ENCODE data around the gene CDH23.

Gene CDH23

DNA sequence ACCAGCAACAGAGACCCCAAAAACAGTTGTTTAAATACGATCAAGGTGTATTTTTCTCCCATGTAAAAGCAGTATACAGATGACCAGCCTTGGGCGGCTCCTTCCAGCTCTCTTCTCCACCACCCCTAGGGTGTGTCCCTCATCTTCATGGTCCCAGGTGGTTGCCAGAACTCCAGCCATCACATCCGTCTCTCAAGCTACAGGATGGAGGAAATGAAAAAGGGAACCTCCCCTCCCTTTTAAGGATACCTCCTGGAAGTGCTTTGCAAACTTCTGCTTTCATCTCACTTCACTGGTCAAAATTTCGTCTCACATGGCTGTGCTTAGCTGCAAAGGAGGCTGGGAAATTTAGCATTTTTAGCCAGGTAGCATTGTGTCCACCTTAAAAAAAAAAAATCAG is 263.6 kb downstream of the CDH23 start:
- TF ChIP-seq CTCF (IDR thresholded peaks at IDR 0.05; ENCODE audit: low read depth, low read length, missing control alignments) = no peak
- no peak overlapping the region for H3K4me3 ChIP-seq (ENCODE audit: low read depth, low read length)
- DNase-seq (ENCODE audit: low read depth) = no peak
- in situ Hi-C loops (cut with HindIII; ENCODE audit: low sequenced_read_pairs) = no loop called here

- in situ Hi-C loops (cut with HindIII; ENCODE audit: low sequenced_read_pairs) = no loop called here
- no peak for TF ChIP-seq CTCF (IDR thresholded peaks at IDR 0.05; ENCODE audit: low read depth, low read length, missing control alignments)
- H3K4me3 ChIP-seq (ENCODE audit: low read depth, low read length) = no peak overlapping the region
- DNase-seq (ENCODE audit: low read depth) = no peak
Observed at GRCh38 chr10:71661060-71661622, 264.4 kb downstream of the CDH23 start.

DNA sequence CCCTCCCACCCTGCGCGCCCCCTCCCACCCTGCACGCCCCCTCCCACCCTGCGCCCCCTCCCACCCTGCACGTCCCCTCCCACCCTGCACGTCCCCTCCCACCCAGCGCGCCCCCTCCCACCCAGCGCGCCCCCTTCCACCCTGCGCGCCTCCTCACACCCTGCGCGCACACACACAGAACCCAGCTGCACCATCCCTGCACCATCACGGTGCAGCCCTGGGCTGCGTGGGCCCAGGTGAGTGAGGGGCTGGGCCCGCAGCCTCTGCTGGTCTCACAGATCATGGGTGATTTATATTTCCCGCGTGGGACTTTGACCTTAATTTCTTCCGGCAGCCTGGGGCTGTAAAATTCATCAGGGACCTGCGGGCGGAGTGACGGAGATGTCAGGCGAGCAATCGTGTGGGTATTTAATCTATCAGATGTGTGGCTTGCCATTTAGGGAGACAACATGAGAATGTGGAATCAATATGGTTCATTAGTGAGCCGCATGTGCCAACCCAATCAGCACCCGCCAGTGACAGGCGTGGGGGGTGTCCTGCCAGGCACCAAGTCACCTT is 265.1 kb downstream of the CDH23 start:
- no peak for TF ChIP-seq CTCF (IDR thresholded peaks at IDR 0.05; ENCODE audit: low read depth, low read length, missing control alignments)
- H3K4me3 ChIP-seq (ENCODE audit: low read depth, low read length) = no peak overlapping the region
- DNase-seq (ENCODE audit: low read depth) = no peak
- in situ Hi-C loops (cut with HindIII; ENCODE audit: low sequenced_read_pairs) = no loop called here

DNA sequence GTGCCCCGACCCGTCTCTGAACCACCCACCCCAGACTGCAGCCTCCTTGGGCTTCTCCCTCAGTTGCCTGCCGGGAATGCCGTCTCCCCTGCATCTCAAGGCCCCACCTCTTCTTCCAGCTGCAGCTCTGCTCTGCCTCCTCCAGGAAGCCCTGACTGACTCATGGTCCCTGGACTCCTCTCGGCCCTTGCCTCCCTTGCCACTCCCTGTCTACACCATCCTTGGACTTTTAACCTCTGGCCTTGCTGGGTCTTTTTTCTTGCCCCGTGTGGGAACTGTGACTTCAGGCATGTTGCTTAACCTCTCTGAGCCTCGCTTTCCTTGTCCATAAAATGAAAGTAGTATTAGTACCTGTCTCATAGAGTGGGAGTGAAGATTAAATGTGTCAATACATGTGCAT is 266.6 kb downstream of the CDH23 start:
- TF ChIP-seq CTCF (IDR thresholded peaks at IDR 0.05; ENCODE audit: low read depth, low read length, missing control alignments) = no peak
- in situ Hi-C loops (cut with HindIII; ENCODE audit: low sequenced_read_pairs) = no loop called here
- no peak for DNase-seq (ENCODE audit: low read depth)
- H3K4me3 ChIP-seq (ENCODE audit: low read depth, low read length) = no peak overlapping the region

DNA sequence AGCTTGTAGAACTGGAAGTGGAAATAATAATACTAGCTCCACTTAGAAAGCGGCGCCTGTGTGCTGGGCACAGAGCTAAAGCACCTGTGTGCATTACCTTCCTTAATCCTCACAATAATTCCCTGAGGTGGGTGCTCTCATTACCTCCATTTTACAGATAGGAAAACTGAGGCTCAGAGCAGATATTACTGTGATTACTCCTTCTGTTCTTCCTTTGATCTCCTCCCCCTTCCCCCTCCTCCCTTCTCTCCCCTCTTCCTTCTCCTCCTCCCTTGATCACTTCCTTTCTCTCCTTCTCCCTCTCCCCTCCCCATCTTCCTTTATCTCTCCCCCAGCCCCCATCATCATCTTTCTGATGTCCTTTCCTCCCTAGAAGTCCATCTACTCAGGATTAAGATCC is 267.9 kb downstream of the CDH23 start:
- no peak for DNase-seq (ENCODE audit: low read depth)
- no peak for TF ChIP-seq CTCF (IDR thresholded peaks at IDR 0.05; ENCODE audit: low read depth, low read length, missing control alignments)
- in situ Hi-C loops (cut with HindIII; ENCODE audit: low sequenced_read_pairs) = no loop called here
- H3K4me3 ChIP-seq (ENCODE audit: low read depth, low read length) = no peak overlapping the region

- TF ChIP-seq CTCF (IDR thresholded peaks at IDR 0.05; ENCODE audit: low read depth, low read length, missing control alignments) = no peak
- H3K4me3 ChIP-seq (ENCODE audit: low read depth, low read length) = no peak overlapping the region
- no peak for DNase-seq (ENCODE audit: low read depth)
- in situ Hi-C loops (cut with HindIII; ENCODE audit: low sequenced_read_pairs) = no loop called here
Observed at GRCh38 chr10:71665456-71665855, 268.7 kb downstream of the CDH23 start.

All from astrocyte of the cerebellum (primary cell).